NCI-H510A treated with DMSO at 0.1 percent for 48 hours (cell line): ENCODE measurements around the gene FRMD3.
A peak's percentile ranks its signal among the peaks of the same experiment; 100 is the strongest.

Experiments used
- DNase-seq: peaks from one replicate; lab custom pipeline; 2025; lab: John Stamatoyannopoulos, UW

FRMD3 gene

GRCh38 chr9:83432877-83433550 is 105.2 kb downstream of the FRMD3 start:
- no peak for DNase-seq

GRCh38 chr9:83432104-83432627 is 106.0 kb downstream of the FRMD3 start:
- DNase-seq, result peak; percentile 33

GRCh38 chr9:83431101-83432060 is 106.8 kb downstream of the FRMD3 start:
- DNase-seq, result peak; percentile 33

GRCh38 chr9:83430681-83431080 is 107.5 kb downstream of the FRMD3 start:
- no peak for DNase-seq

GRCh38 chr9:83429229-83429628 is 109.0 kb downstream of the FRMD3 start:
- DNase-seq, result no peak

- DNase-seq, result peak; percentile 62
Observed at GRCh38 chr9:83425240-83425639, 113.0 kb downstream of the FRMD3 start.

- peak; percentile 76 for DNase-seq
Observed at GRCh38 chr9:83424831-83425230, 113.4 kb downstream of the FRMD3 start.

GRCh38 chr9:83423815-83424707 is 114.1 kb downstream of the FRMD3 start:
- DNase-seq, result peak; percentile 54

GRCh38 chr9:83422527-83422926 is 115.7 kb downstream of the FRMD3 start:
- no peak for DNase-seq

- no peak for DNase-seq
Observed at GRCh38 chr9:83420486-83420885, 117.7 kb downstream of the FRMD3 start.

- DNase-seq, result no peak
Observed at GRCh38 chr9:83419961-83420360, 118.2 kb downstream of the FRMD3 start.

- no peak for DNase-seq
Observed at GRCh38 chr9:83418283-83418682, 119.9 kb downstream of the FRMD3 start.

- no peak for DNase-seq
Observed at GRCh38 chr9:83413367-83413766, 124.8 kb downstream of the FRMD3 start.

GRCh38 chr9:83410701-83411100 is 127.5 kb downstream of the FRMD3 start:
- DNase-seq, result no peak

GRCh38 chr9:83406921-83407320 is 131.3 kb downstream of the FRMD3 start:
- DNase-seq, result no peak

GRCh38 chr9:83405759-83406158 is 132.4 kb downstream of the FRMD3 start:
- no peak for DNase-seq

GRCh38 chr9:83403527-83404238 is 134.5 kb downstream of the FRMD3 start:
- no peak for DNase-seq

- DNase-seq, result no peak
Observed at GRCh38 chr9:83401328-83401900, 136.8 kb downstream of the FRMD3 start.

GRCh38 chr9:83396813-83397212 is 141.4 kb downstream of the FRMD3 start:
- no peak for DNase-seq

GRCh38 chr9:83396342-83396741 is 141.9 kb downstream of the FRMD3 start:
- no peak for DNase-seq

GRCh38 chr9:83392228-83392627 is 146.0 kb downstream of the FRMD3 start:
- no peak for DNase-seq
